Neural cell (in vitro differentiated cells): ENCODE results near the gene CROT. TPM values are rescaled to one million over a fixed set of nuclear protein-coding genes. Genes with fewer than 3 reads are reported as not detected.

Experiments used
- H2AFZ ChIP-seq: fragments of 200-600, 300-800 bp; sonication (generic), shearing (Covaris generic); 2 replicates; pipeline ENCODE4 v1.6.0; 2014; ENCODE audit warnings: low read depth, mild to moderate bottlenecking, antibody characterized with exemption, low read length, moderate library complexity
- H3F3A ChIP-seq: fragments of 200-600 bp; shearing (Covaris generic); 2 replicates; pipeline ENCODE4 v1.6.1; 2016; ENCODE audit warnings: mild to moderate bottlenecking, moderate library complexity, mixed read lengths, antibody characterized with exemption, low read length; ENCODE audit not compliant: insufficient read depth, poor library complexity, severe bottlenecking
- H3K27ac ChIP-seq: fragments of 200-600, 300-800 bp; sonication (generic), shearing (Covaris generic); 2 replicates; pipeline ENCODE4 v1.5.1; 2014; ENCODE audit warnings: mild to moderate bottlenecking, low read length, moderate library complexity
- H3K27me3 ChIP-seq: fragments of 300-800, 200-600 bp; sonication (generic), shearing (Covaris generic); 2 replicates; pipeline ENCODE4 v1.6.0; 2014; ENCODE audit warnings: mild to moderate bottlenecking, low read depth, low read length, moderate library complexity; ENCODE audit not compliant: insufficient read depth
- H3K36me3 ChIP-seq: fragments of 300-800, 200-600 bp; sonication (generic), shearing (Covaris generic); 2 replicates; pipeline ENCODE4 v1.5.1; 2014; ENCODE audit warnings: mild to moderate bottlenecking, antibody characterized with exemption, low read length, moderate library complexity; ENCODE audit not compliant: insufficient read depth
- H3K4me2 ChIP-seq: fragments of 300-800, 200-600 bp; sonication (generic), shearing (Covaris generic); 2 replicates; pipeline ENCODE4 v1.6.0; 2014; ENCODE audit warnings: mild to moderate bottlenecking, low read length
- H3K4me3 ChIP-seq: fragments of 300-800, 200-600 bp; sonication (generic), shearing (Covaris generic); 2 replicates; pipeline ENCODE4 v1.5.1; 2014; ENCODE audit warnings: mild to moderate bottlenecking, low read length, moderate library complexity
- H3K79me2 ChIP-seq: fragments of 200-600 bp; shearing (Covaris generic); replicated peaks from 2 replicates; pipeline ENCODE4 v1.6.0; 2014; ENCODE audit warnings: mild to moderate bottlenecking, low read length, moderate library complexity; ENCODE audit not compliant: insufficient read depth
- H3K9ac ChIP-seq: fragments of 300-800, 200-600 bp; sonication (generic), shearing (Covaris generic); 2 replicates; pipeline ENCODE4 v1.6.1; 2016; ENCODE audit warnings: mild to moderate bottlenecking, low read length, mixed read lengths
- H3K9me2 ChIP-seq: fragments of 200-600 bp; shearing (Covaris generic); 2 replicates; pipeline ENCODE4 v1.6.1; 2016; ENCODE audit warnings: mild to moderate bottlenecking, low read length, mixed read lengths; ENCODE audit not compliant: insufficient read depth
- H3K9me3 ChIP-seq: fragments of 200-600, 300-800 bp; sonication (generic), shearing (Covaris generic); 2 replicates; pipeline ENCODE4 v1.6.1; 2016; ENCODE audit warnings: mild to moderate bottlenecking, mixed run types, low read length, moderate library complexity, mixed read lengths
- H4K20me1 ChIP-seq: fragments of 200-600 bp; shearing (Covaris generic); 2 replicates; pipeline ENCODE4 v1.6.1; 2016; ENCODE audit warnings: mild to moderate bottlenecking, mixed run types; ENCODE audit not compliant: insufficient read depth
- EP300 ChIP-seq: fragments of 450-650 bp; conservative IDR thresholded peaks from 2 replicates; pipeline ENCODE4 v1.6.1; 2014; ENCODE audit warnings: antibody characterized with exemption, mild to moderate bottlenecking, moderate library complexity; ENCODE audit not compliant: poor library complexity, severe bottlenecking
- EZH2 ChIP-seq: fragments of 200-600, 300-800 bp; shearing (Covaris generic), sonication (generic); IDR thresholded peaks from 2 replicates; pipeline ENCODE4 v1.6.1; 2014; ENCODE audit warnings: antibody characterized with exemption, low read length, borderline replicate concordance, mild to moderate bottlenecking; ENCODE audit not compliant: insufficient read depth, poor library complexity, severe bottlenecking
- MXI1 ChIP-seq: fragments of 450-650 bp; conservative IDR thresholded peaks from 2 replicates; pipeline ENCODE4 v1.6.1; 2014; ENCODE audit warnings: antibody characterized with exemption, mild to moderate bottlenecking; ENCODE audit not compliant: poor library complexity, severe bottlenecking
- POLR2AphosphoS5 ChIP-seq: IDR thresholded peaks from 2 replicates; pipeline ENCODE4 v1.6.1; 2012
- RAD21 ChIP-seq: fragments of 450-650 bp; conservative IDR thresholded peaks from 2 replicates; pipeline ENCODE4 v1.6.1; 2014; ENCODE audit warnings: antibody characterized with exemption, mild to moderate bottlenecking, moderate library complexity
- SMC3 ChIP-seq: fragments of 450-650 bp; conservative IDR thresholded peaks from 2 replicates; pipeline ENCODE4 v1.6.1; 2014; ENCODE audit warnings: antibody characterized with exemption, mild to moderate bottlenecking, moderate library complexity; ENCODE audit not compliant: poor library complexity
- TAF1 ChIP-seq: IDR thresholded peaks from 2 replicates; pipeline ENCODE4 v1.6.1; 2012; ENCODE audit warnings: low read depth
- polyA plus RNA-seq: library from polyadenylated mRNA; depleted of rRNA; stranded (reverse); fragments of >200 nt; gene quantifications from 2 replicates; pipeline ENCODE4 v1.2.3, GENCODE V29; 2014
- TF ChIP-seq, protein P1 (sequence below): IDR thresholded peaks from 2 replicates; pipeline ENCODE4 v1.6.1; 2012; ENCODE audit warnings: borderline replicate concordance
- TF ChIP-seq, protein P2 (sequence below): fragments of 450-650 bp; IDR thresholded peaks from 2 replicates; pipeline ENCODE4 v1.5.1; 2014; ENCODE audit warnings: antibody characterized with exemption, mild to moderate bottlenecking, moderate library complexity; ENCODE audit not compliant: poor library complexity, severe bottlenecking

CROT gene
- polyA plus RNA-seq, 1 donor from 2014 or later: 20.6 TPM

DNA sequence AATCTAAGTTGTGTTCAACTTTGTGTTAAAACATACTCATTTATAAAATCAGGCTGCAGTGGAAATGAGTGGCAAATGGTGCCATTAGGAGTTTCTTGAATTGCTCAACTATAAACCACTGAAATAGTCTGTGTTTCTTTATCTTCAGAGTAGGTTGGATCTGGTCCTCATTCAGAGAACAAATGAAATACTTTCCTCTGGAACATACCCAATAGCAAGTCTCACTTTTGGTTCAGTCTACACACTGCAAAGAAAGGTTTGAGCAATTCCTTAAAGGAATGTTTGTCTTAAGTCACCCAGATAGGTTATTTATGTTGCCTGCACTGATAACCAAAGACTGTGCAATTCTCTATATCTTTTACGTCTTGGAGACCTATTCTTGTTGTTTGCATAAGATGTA is 67.6 kb downstream of the CROT start:
- Histone ChIP-seq H4K20me1 (no peaks in the 10 kb centered on the region), H3K36me3 (no peaks in the 10 kb centered on the region), H3F3A (no peaks in the 10 kb centered on the region), H2AFZ (no peak overlapping the region), H3K9ac (no peak overlapping the region), H3K79me2 (no peaks in the 10 kb centered on the region), H3K4me3 (no peak overlapping the region), H3K27me3 (no peaks in the 10 kb centered on the region), H3K27ac (no peak overlapping the region), H3K4me2 (no peak overlapping the region), H3K9me3 (no peaks in the 10 kb centered on the region), H3K9me2 (no peaks in the 10 kb centered on the region)
- TF ChIP-seq RAD21 (no peak), TAF1 (no peak), EP300 (no peak), MXI1 (no peak), POLR2AphosphoS5 (no peak), SMC3 (no peak), EZH2 (no peak)
- TF ChIP-seq, protein P1, sequence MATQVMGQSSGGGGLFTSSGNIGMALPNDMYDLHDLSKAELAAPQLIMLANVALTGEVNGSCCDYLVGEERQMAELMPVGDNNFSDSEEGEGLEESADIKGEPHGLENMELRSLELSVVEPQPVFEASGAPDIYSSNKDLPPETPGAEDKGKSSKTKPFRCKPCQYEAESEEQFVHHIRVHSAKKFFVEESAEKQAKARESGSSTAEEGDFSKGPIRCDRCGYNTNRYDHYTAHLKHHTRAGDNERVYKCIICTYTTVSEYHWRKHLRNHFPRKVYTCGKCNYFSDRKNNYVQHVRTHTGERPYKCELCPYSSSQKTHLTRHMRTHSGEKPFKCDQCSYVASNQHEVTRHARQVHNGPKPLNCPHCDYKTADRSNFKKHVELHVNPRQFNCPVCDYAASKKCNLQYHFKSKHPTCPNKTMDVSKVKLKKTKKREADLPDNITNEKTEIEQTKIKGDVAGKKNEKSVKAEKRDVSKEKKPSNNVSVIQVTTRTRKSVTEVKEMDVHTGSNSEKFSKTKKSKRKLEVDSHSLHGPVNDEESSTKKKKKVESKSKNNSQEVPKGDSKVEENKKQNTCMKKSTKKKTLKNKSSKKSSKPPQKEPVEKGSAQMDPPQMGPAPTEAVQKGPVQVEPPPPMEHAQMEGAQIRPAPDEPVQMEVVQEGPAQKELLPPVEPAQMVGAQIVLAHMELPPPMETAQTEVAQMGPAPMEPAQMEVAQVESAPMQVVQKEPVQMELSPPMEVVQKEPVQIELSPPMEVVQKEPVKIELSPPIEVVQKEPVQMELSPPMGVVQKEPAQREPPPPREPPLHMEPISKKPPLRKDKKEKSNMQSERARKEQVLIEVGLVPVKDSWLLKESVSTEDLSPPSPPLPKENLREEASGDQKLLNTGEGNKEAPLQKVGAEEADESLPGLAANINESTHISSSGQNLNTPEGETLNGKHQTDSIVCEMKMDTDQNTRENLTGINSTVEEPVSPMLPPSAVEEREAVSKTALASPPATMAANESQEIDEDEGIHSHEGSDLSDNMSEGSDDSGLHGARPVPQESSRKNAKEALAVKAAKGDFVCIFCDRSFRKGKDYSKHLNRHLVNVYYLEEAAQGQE: no peak
- TF ChIP-seq, protein P2, sequence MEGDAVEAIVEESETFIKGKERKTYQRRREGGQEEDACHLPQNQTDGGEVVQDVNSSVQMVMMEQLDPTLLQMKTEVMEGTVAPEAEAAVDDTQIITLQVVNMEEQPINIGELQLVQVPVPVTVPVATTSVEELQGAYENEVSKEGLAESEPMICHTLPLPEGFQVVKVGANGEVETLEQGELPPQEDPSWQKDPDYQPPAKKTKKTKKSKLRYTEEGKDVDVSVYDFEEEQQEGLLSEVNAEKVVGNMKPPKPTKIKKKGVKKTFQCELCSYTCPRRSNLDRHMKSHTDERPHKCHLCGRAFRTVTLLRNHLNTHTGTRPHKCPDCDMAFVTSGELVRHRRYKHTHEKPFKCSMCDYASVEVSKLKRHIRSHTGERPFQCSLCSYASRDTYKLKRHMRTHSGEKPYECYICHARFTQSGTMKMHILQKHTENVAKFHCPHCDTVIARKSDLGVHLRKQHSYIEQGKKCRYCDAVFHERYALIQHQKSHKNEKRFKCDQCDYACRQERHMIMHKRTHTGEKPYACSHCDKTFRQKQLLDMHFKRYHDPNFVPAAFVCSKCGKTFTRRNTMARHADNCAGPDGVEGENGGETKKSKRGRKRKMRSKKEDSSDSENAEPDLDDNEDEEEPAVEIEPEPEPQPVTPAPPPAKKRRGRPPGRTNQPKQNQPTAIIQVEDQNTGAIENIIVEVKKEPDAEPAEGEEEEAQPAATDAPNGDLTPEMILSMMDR: no peak

DNA sequence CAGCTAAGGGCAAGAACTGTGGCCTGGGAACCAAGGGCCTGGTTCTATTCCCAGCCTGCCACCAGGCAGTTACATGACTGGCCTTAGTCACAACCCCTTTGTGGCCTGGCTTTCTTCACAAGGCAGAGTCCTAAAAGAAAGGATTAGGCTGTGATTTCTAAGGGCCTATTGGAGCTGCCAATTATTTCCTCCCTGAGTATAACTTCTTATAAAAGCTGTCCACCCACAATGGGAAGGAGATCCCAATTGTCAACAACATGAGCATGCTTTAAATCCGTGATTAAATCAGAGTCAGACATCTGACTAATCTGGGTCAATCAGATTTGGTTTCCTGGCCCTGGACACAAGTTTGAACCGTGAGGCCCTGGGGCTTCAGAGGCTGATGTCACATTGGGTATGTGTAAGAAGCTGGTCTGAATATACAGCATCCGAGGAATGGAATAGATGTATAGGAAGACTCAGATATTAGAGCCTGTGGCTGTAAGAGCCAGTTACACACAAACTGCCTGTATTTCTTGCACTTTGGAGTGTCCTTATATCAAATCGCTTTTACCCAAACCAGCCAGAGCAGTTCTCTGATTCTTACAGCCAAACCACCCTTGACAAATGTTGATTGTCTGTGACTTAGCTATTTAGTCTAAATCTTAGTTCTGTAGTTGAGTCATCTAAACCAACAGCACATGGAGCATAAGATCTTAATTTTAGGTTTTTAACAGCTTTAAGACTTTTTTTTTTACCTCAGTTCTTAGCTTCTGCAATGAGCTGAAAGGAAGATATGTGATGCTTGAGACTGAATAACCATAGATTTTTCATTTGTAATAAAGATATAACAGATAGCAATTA is 68.7 kb downstream of the CROT start:
- no peaks in the 10 kb centered on the region for H3K9me2 ChIP-seq
- TF ChIP-seq EZH2 (no peak), TAF1 (no peak), EP300 (no peak), POLR2AphosphoS5 (no peak), SMC3 (no peak), MXI1 (no peak)
- TF ChIP-seq, protein P1: no peak
- no peak overlapping the region for H3K4me2 ChIP-seq
- no peak overlapping the region for H3K4me3 ChIP-seq
- no peaks in the 10 kb centered on the region for H3K79me2 ChIP-seq
- H4K20me1 ChIP-seq: no peaks in the 10 kb centered on the region
- no peaks in the 10 kb centered on the region for H3K27me3 ChIP-seq
- H3K9me3 ChIP-seq: no peaks in the 10 kb centered on the region
- no peaks in the 10 kb centered on the region for H3F3A ChIP-seq
- H3K27ac ChIP-seq: no peak overlapping the region
- no peak overlapping the region for H2AFZ ChIP-seq
- no peaks in the 10 kb centered on the region for H3K36me3 ChIP-seq
- no peak overlapping the region for H3K9ac ChIP-seq
